CD4-positive, alpha-beta T cell (primary cell): Measurements from ENCODE around the gene GIPC2. TPM values are rescaled to one million over a fixed set of nuclear protein-coding genes. Genes with fewer than 3 reads are reported as not detected.

Experiments used
- ATAC-seq: fragments of 200-7000 bp; cut with Tn5 transposase; one replicate; pipeline ENCODE4 v1.10.0; 2022; ENCODE audit warnings: mild to moderate bottlenecking; ENCODE audit not compliant: poor library complexity
- CTCF ChIA-PET: fragments of 350-600 bp; sonication (Branson Sonifier 250); formaldehyde crosslinking; loops from one replicate; lab custom pipeline; 2021; ENCODE audit warnings: antibody characterized with exemption, inconsistent platforms; lab: Charles Lee
- POLR2A ChIA-PET: fragments of 350-600 bp; sonication (Branson Sonifier 250); formaldehyde crosslinking; loops from one replicate; lab custom pipeline; 2021; ENCODE audit warnings: antibody characterized with exemption, inconsistent platforms; lab: Charles Lee
- DNase-seq, 14 experiments: peaks; one replicate each; pipeline ENCODE4 v3.0.0-alpha.2; 2013 to 2020; ENCODE audit warnings: mixed read lengths in 2 of 14
- H3K27ac ChIP-seq, 2 donors: one replicate each; pipeline versions ENCODE4 v1.5.1 to v1.7.0; 2013; ENCODE audit warnings: low read length in 2 of 2, low read depth in 1 of 2, mild to moderate bottlenecking in 1 of 2
- H3K27me3 ChIP-seq, 2 experiments: 1 replicate in 1 of 2; 2 replicates in 1 of 2; pipeline versions ENCODE4 v1.6.1 to v1.7.0; 2013; ENCODE audit warnings: low read length in 2 of 2, control low read depth in 1 of 2, mild to moderate bottlenecking in 1 of 2, moderate library complexity in 1 of 2; ENCODE audit not compliant: insufficient read depth in 2 of 2, control insufficient read depth in 1 of 2
- H3K36me3 ChIP-seq: one replicate; pipeline ENCODE4 v1.6.1; 2013; ENCODE audit warnings: low read length, control low read depth; ENCODE audit not compliant: insufficient read depth
- H3K4me1 ChIP-seq: one replicate; pipeline ENCODE4 v1.6.1; 2013; ENCODE audit warnings: low read length, control low read depth; ENCODE audit not compliant: insufficient read depth
- H3K4me3 ChIP-seq: one replicate; pipeline ENCODE4 v1.5.1; 2013; ENCODE audit warnings: mild to moderate bottlenecking, low read length, moderate library complexity
- H3K9me3 ChIP-seq, 2 experiments: 1 replicate in 1 of 2; 2 replicates in 1 of 2; pipeline versions ENCODE4 v1.6.1 to v1.7.0; 2013; ENCODE audit warnings: low read length in 2 of 2, mild to moderate bottlenecking in 2 of 2, control low read depth in 1 of 2, moderate library complexity in 1 of 2; ENCODE audit not compliant: control insufficient read depth in 1 of 2, insufficient read depth in 1 of 2
- H3K27ac Mint-ChIP-seq: one replicate; pipeline ENCODE4 v1.8.0; 2020; ENCODE audit warnings: mixed read lengths
- H3K27me3 Mint-ChIP-seq: one replicate; pipeline ENCODE4 v1.8.0; 2021; ENCODE audit warnings: mixed read lengths
- H3K36me3 Mint-ChIP-seq: one replicate; pipeline ENCODE4 v1.8.0; 2021; ENCODE audit warnings: low read depth, mixed read lengths
- H3K4me1 Mint-ChIP-seq: one replicate; pipeline ENCODE4 v1.8.0; 2021; ENCODE audit warnings: low read depth, mixed read lengths
- H3K4me3 Mint-ChIP-seq: one replicate; pipeline ENCODE4 v1.8.0; 2020; ENCODE audit warnings: mild to moderate bottlenecking, mixed read lengths
- H3K9me3 Mint-ChIP-seq: one replicate; pipeline ENCODE4 v1.8.0; 2020; ENCODE audit warnings: mixed read lengths
- intact Hi-C, 2 experiments: fragments of 100-400 bp; cut with DNase I in 1 of 2; cut with micrococcal nuclease in 1 of 2; formaldehyde crosslinking; loops; one replicate each; pipeline versions ENCODE4 v1.15.1 to v1.9.0; 2023 to 2025; cut with DNase I, micrococcal nuclease
- total RNA-seq, 174 experiments: library from RNA in 2 of 174; stranded (reverse) in 2 of 174; gene quantifications; one replicate each; pipeline ENCODE4 v1.2.3 and lab custom pipeline; 2021 to 2026
- TF ChIP-seq, protein P1 (sequence below): fragments of 200-600 bp; IDR thresholded peaks from one replicate; pipeline ENCODE4 v1.8.0; 2022; ENCODE audit warnings: antibody characterized with exemption, mild to moderate bottlenecking

GIPC2 gene
- total RNA-seq, 2 experiments from 2014 or later: not detected

DNA sequence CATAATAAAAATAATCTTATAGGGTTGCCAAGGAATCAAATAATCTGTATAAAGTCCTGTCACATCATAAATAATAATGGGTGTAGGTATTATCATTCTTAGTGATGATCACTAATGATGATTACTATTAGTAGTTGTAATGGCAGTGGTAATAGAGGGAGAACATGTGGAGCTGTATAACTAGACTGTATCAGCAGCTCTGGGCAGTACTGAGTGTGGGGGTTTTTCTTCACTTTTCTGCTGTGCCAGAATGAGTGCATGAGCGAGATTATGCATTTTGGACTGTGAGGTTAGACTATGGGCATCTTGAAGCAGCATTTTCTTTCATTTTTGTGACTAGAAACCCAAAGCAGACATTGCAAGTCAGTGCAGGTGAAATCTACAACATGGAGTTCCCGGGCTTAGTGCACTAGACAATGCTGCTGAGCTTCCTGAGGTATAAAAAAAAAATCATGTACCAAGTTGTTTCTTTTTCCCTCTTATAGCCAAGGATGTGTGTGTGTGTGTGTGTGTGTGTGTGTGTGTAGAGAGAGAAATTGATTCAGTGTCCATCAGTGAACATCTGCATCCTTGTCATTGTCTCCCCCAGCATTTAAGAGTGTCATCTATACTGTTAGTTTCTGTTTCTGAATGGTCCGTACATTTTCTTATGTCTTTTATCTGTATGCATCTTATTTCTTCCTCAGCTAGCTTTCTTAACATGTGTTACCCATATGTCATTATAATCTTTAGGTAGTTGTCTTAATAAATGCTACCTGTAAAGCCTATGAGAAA is 86.6 kb downstream of the GIPC2 start:
- intact Hi-C loops: loop anchor here in 1 of 2 experiments (5.0 kb wide), 2 partner anchors 475 to 545 kb away; no protein-coding TSS in a partner anchor
- H3K4me3 Mint-ChIP-seq: no peak overlapping the region
- H3K36me3 Mint-ChIP-seq: no peaks in the 10 kb centered on the region
- CTCF ChIA-PET: interaction anchor here (1.3 to 2.4 kb wide), 2 partner anchors 11 to 18 kb away, joined by 4 to 9 read pairs; no protein-coding TSS in a partner anchor
- no peaks in the 10 kb centered on the region for H3K9me3 Mint-ChIP-seq
- no peaks in the 10 kb centered on the region for H3K27me3 Mint-ChIP-seq
- TF ChIP-seq, protein P1, sequence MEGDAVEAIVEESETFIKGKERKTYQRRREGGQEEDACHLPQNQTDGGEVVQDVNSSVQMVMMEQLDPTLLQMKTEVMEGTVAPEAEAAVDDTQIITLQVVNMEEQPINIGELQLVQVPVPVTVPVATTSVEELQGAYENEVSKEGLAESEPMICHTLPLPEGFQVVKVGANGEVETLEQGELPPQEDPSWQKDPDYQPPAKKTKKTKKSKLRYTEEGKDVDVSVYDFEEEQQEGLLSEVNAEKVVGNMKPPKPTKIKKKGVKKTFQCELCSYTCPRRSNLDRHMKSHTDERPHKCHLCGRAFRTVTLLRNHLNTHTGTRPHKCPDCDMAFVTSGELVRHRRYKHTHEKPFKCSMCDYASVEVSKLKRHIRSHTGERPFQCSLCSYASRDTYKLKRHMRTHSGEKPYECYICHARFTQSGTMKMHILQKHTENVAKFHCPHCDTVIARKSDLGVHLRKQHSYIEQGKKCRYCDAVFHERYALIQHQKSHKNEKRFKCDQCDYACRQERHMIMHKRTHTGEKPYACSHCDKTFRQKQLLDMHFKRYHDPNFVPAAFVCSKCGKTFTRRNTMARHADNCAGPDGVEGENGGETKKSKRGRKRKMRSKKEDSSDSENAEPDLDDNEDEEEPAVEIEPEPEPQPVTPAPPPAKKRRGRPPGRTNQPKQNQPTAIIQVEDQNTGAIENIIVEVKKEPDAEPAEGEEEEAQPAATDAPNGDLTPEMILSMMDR: no peak
- Histone ChIP-seq H3K4me1 (no peaks in the 10 kb centered on the region), H3K36me3 (no peaks in the 10 kb centered on the region), H3K27ac (no peak overlapping the region), H3K27me3 (no peaks in the 10 kb centered on the region), H3K4me3 (no peak overlapping the region), H3K9me3 (no peaks in the 10 kb centered on the region)
- POLR2A ChIA-PET: interaction anchor here (0.7 kb wide), 1 partner anchor 314 kb away, joined by 4 read pairs; no protein-coding TSS in a partner anchor
- H3K4me1 Mint-ChIP-seq: no peaks in the 10 kb centered on the region
- DNase-seq (no peak), ATAC-seq (no peak)
- no peak overlapping the region for H3K27ac Mint-ChIP-seq

DNA sequence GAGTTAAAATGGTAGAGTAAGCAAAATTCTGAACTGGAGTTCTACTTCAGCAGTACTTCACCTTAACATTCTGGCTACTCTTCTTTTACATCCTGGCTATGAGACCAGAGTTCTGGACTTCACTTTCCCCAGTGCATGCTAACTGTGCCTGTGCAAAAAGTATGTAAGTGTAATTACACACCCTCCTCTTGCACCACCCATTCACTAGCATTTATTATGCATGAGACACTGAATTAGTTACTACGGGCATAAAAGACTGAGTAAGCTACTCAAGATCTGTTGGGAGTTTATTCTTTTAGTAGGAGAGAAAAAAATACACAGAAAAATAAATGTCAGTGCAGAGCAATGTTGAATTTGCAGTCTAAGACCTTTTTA is 87.2 kb downstream of the GIPC2 start:
- no peaks in the 10 kb centered on the region for H3K9me3 ChIP-seq
- TF ChIP-seq, protein P1: no peak
- no peaks in the 10 kb centered on the region for H3K9me3 Mint-ChIP-seq

DNA sequence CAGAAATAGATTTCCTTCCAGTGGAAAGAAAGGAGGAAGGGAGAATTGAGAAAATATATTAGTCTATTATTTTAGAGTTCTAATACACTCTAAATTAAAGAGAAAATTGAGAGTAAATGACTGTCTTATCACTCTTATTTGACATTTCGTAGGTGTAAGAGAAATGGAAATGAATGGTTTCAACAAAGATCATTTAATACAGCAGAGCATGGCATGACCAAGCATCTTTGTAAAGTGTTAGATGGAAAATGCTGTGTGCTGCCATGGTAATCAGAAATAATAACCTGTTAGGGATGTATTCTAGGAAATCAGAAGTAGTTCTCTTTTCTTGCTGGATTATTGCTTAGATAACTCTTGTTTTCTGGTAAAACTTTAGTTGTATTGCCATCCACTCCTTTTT is 90.9 kb downstream of the GIPC2 start:
- Histone ChIP-seq H3K36me3 (no peaks in the 10 kb centered on the region), H3K9me3 (no peaks in the 10 kb centered on the region), H3K27me3 (no peaks in the 10 kb centered on the region), H3K27ac (no peak overlapping the region), H3K4me3 (no peak overlapping the region), H3K4me1 (no peaks in the 10 kb centered on the region)
- Mint-ChIP-seq H3K9me3 (no peaks in the 10 kb centered on the region), H3K36me3 (no peaks in the 10 kb centered on the region), H3K27ac (no peak overlapping the region), H3K27me3 (no peaks in the 10 kb centered on the region), H3K4me3 (no peak overlapping the region), H3K4me1 (peaks cover 2% of the 10 kb centered on the region)
- DNase-seq: no peak
- ChIA-PET POLR2A (no interaction called here), CTCF (no interaction called here)
- TF ChIP-seq, protein P1: no peak
- ATAC-seq: no peak
- intact Hi-C loops: no loop called here

More for the DNA sequence above, 87.2 kb downstream of the GIPC2 start:
- ATAC-seq (no peak), DNase-seq (no peak)
- Mint-ChIP-seq H3K4me3 (no peak overlapping the region), H3K27ac (no peak overlapping the region), H3K27me3 (no peaks in the 10 kb centered on the region), H3K36me3 (no peaks in the 10 kb centered on the region), H3K4me1 (no peaks in the 10 kb centered on the region)
- no peak overlapping the region for H3K4me3 ChIP-seq
- H3K27ac ChIP-seq: no peak overlapping the region
- no peaks in the 10 kb centered on the region for H3K27me3 ChIP-seq
- intact Hi-C loops: loop anchor here in 1 of 2 experiments (5.0 kb wide), 2 partner anchors 474 to 544 kb away; no protein-coding TSS in a partner anchor
- H3K36me3 ChIP-seq: no peaks in the 10 kb centered on the region
- no peaks in the 10 kb centered on the region for H3K4me1 ChIP-seq
- ChIA-PET POLR2A (no interaction called here), CTCF (no interaction called here)
